Measurements from ENCODE around the gene TGFBR3. TPM values are rescaled to one million over a fixed set of nuclear protein-coding genes. Genes with fewer than 3 reads are reported as not detected.

Gene TGFBR3
- total RNA-seq, 4 donors from 2014 or later = 37.3 to 61.7 (median 48.4) TPM

- in situ Hi-C loops (cut with MboI; ENCODE audit: low sequenced_read_pairs in 4 of 4) = no loop called here
- ATAC-seq (no peak), DNase-seq (no peak)
- TF ChIP-seq POLR2A (IDR thresholded peaks at IDR 0.05) (no peak), CTCF (IDR thresholded peaks at IDR 0.05 in 4 of 5, conservative IDR thresholded peaks at IDR 0.05 in 1 of 5) (no peak)
- Histone ChIP-seq H3K4me1 (peaks cover 3% of the 10 kb centered on the region in 2 donors), H3K36me3 (no peaks in the 10 kb centered on the region), H3K27ac (no peak overlapping the region), H3K27me3 (no peaks in the 10 kb centered on the region), H3K4me3 (no peak overlapping the region), H3K9me3 (no peaks in the 10 kb centered on the region)
- intact Hi-C loops (cut with DNase I; ENCODE audit: low total_unique reads) = no loop called here
Observed at GRCh38 chr1:91647061-91647460, 238.9 kb downstream of the TGFBR3 start.

DNA sequence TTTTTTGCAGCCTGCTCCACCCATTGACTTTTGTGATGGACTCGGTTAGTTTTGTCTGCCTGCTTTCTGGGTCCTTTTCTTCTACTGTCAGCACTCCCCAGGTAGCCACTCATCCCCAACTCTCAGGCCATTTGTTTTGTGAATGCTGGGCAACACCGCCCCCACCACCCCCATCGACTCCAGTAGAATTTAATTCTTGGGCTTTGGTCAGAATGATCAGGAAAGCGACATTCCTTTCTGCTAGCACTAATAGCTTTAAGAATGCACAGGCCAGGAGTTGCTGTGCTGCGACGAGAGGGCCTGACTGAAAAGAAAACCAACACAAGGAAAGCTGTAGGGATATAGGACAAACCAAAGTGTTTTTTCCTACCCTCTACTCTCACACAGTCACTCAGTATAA is 240.9 kb downstream of the TGFBR3 start:
- in situ Hi-C loops (cut with MboI; ENCODE audit: low sequenced_read_pairs in 4 of 4) (no loop called here), intact Hi-C loops (cut with DNase I; ENCODE audit: low total_unique reads) (no loop called here)
- Histone ChIP-seq H3K9me3 (no peaks in the 10 kb centered on the region), H3K4me3 (no peak overlapping the region), H3K4me1 (no peaks in the 10 kb centered on the region), H3K36me3 (no peaks in the 10 kb centered on the region), H3K27ac (no peak overlapping the region), H3K27me3 (no peaks in the 10 kb centered on the region)
- ATAC-seq = no peak
- DNase-seq = no peak
- TF ChIP-seq POLR2A (IDR thresholded peaks at IDR 0.05) = no peak
- no peak for TF ChIP-seq CTCF (IDR thresholded peaks at IDR 0.05 in 4 of 5, conservative IDR thresholded peaks at IDR 0.05 in 1 of 5)

DNA sequence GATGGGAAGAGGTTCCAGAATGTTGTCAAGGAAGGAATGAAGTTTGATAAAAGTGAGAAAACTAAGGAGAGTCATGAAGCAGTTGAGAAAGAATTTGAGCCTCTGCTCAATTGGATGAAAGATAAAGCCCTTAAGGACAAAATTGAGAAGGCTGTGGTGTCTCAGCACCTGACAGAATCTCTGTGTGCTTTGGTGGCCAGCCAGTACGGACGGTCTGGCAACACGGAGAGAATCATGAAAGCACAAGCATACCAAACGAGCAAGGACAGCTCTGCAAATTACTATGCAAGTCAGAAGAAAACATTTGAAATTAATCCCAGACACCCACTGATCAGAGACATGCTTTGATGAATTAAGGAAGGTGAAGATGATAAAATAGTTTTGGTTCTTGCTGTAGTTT is 242.5 kb downstream of the TGFBR3 start:
- ATAC-seq = no peak
- no peak for DNase-seq
- in situ Hi-C loops (cut with MboI; ENCODE audit: low sequenced_read_pairs in 4 of 4) (no loop called here), intact Hi-C loops (cut with DNase I; ENCODE audit: low total_unique reads) (no loop called here)
- Histone ChIP-seq H3K4me3 (no peak overlapping the region), H3K4me1 (no peaks in the 10 kb centered on the region), H3K36me3 (no peaks in the 10 kb centered on the region), H3K27ac (no peak overlapping the region), H3K27me3 (no peaks in the 10 kb centered on the region), H3K9me3 (no peaks in the 10 kb centered on the region)
- TF ChIP-seq CTCF (IDR thresholded peaks at IDR 0.05 in 4 of 5, conservative IDR thresholded peaks at IDR 0.05 in 1 of 5) = no peak
- TF ChIP-seq POLR2A (IDR thresholded peaks at IDR 0.05) = no peak

DNA sequence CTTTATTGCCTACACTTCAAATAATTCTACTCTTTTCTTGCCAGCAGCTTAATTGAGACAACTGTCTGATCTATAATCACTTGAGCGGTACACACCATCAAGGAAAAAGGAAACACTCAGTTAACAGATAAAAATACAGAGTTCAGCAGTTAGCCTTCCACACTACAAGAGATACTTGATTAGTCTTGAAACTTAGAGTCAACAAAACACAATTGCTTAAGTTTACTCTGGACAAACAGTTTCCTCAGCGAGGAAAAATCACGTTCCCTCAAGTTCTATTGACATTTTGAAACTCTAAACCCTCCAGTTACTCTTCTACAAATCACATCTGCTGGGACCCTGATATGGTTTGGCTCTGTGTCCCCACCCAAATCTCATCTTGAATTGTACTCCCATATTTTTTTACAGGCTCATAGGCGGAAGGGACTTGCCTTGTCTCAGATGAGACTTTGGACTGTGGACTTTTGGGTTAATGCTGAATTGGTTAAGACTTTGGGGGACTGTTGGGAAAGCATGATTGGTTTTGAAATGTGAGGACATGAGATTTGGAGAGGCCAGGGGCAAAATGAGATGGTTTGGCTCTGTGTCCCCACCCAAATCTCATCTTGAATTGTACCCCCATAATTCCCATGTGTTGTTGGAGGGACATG is 244.9 kb downstream of the TGFBR3 start:
- H3K4me3 ChIP-seq = no peak overlapping the region
- no peak for DNase-seq
- H3K36me3 ChIP-seq = no peaks in the 10 kb centered on the region
- in situ Hi-C loops (cut with MboI; ENCODE audit: low sequenced_read_pairs in 4 of 4) (no loop called here), intact Hi-C loops (cut with DNase I; ENCODE audit: low total_unique reads) (no loop called here)
- H3K27me3 ChIP-seq = no peaks in the 10 kb centered on the region
- H3K27ac ChIP-seq = no peak overlapping the region
- ATAC-seq = no peak
- TF ChIP-seq POLR2A (IDR thresholded peaks at IDR 0.05) (no peak), CTCF (IDR thresholded peaks at IDR 0.05 in 4 of 5, conservative IDR thresholded peaks at IDR 0.05 in 1 of 5) (no peak)
- no peaks in the 10 kb centered on the region for H3K9me3 ChIP-seq
- H3K4me1 ChIP-seq = no peaks in the 10 kb centered on the region

GRCh38 chr1:91637539-91637994 is 248.4 kb downstream of the TGFBR3 start:
- Histone ChIP-seq H3K9me3 (no peaks in the 10 kb centered on the region), H3K36me3 (no peaks in the 10 kb centered on the region), H3K27ac (no peak overlapping the region), H3K4me3 (no peak overlapping the region), H3K4me1 (no peaks in the 10 kb centered on the region), H3K27me3 (no peaks in the 10 kb centered on the region)
- intact Hi-C loops (cut with DNase I; ENCODE audit: low total_unique reads) (no loop called here), in situ Hi-C loops (cut with MboI; ENCODE audit: low sequenced_read_pairs in 4 of 4) (no loop called here)
- no peak for ATAC-seq
- TF ChIP-seq CTCF (IDR thresholded peaks at IDR 0.05 in 4 of 5, conservative IDR thresholded peaks at IDR 0.05 in 1 of 5) = no peak
- no peak for TF ChIP-seq POLR2A (IDR thresholded peaks at IDR 0.05)
- DNase-seq = no peak

Measured in gastrocnemius medialis (tissue), 4 donors.